HG03460 (cell line): Measurements from ENCODE around the gene UNC93B1.
"Not testable (repeated sequence)": the region's sequence is repeated elsewhere in the genome, so short reads cannot be mapped to it uniquely, and the experiment has no call there.

Experiments used
- ATAC-seq: cut with Tn5 transposase; IDR thresholded peaks from one replicate; pipeline ENCODE4 v1.9.1; 2021; ENCODE audit not compliant: unreplicated experiment

Gene UNC93B1

DNA sequence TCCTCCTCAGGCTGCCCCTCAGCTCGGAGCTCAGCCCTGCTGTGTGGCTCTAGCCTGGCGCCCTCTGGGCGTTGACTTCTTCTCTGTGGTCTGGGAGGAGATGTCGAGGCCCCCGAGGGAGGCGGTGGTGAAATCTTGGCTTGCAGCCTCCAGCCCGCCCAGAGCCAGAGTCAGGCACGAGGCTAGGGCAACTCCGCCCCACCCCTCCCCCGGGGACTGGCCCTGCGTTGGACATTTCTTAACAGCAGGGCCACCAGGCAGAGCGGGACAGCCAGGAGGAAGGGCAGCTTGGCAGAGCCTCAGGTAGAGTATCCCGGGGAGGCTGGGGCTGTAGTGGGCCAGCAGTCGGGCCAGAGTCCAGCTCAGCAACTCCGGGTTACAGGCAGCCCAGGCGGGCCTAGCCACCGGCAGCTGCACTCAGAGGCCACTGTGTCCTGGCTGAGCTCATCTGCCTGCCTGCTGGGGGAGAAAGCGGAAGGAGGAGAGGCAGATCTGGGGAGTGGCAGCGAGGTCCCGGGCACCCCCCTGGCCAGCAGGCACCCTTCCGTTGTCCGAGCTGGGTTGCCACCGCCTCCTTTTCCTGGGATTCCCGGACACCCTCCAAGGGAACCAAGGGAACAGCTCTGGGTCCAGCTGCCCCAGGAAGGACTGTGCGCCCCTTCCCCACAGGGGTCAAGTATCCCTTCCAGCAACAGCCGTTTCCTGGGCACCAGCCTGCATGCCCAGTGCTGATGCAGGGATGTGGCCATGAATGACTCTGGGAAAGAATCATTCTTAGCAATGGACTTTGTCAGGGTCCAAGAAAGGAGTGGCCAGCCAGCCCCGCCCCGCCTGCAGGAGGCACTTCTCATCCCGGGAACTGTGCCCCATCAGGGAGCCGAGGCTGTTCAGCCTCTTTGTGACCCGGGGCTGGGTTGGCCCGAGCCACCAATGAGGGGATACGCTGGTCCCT is 6.5 kb upstream of the UNC93B1 start, which contains the start of gene ALDH3B1:
ALDH3B1 (plus strand) TSS at position 238 of the 952 bp plus-strand sequence. CDS start 4,971 bp downstream, outside the sequence.
- no peak for ATAC-seq

DNA sequence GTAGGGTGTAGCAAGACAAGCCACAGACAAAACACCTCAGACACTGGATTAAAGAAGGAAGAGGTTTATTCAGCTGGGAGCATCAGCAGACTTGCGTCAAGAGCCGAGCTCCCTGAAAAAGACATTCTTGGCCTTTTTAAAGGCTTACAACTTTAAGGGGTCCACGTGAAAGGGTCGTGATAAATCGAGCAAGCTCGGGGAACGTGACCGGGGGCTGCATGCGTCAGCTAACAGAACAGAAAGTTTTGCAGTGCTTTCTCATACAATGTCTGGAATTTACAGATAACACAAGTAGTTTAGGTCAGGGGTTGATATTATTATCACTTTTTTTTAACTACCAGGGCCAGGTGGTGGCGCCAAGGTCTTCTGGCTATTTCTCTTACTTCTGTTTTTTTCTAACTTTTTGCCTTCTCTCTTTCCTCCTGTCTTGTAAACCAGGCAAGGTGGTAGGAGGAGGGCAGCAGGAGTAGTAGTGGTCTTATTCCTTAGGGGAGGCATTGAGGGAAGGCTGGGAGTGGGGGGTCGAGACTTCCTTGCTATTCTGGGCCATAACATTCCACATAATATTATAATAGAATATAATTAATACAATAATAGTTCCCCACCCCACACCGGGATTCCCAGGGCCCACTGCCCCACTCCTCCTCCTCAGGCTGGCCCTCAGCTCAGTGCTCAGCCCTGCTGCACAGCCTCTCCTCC is 5.6 kb upstream of the UNC93B1 start:
- ATAC-seq: no peak

DNA sequence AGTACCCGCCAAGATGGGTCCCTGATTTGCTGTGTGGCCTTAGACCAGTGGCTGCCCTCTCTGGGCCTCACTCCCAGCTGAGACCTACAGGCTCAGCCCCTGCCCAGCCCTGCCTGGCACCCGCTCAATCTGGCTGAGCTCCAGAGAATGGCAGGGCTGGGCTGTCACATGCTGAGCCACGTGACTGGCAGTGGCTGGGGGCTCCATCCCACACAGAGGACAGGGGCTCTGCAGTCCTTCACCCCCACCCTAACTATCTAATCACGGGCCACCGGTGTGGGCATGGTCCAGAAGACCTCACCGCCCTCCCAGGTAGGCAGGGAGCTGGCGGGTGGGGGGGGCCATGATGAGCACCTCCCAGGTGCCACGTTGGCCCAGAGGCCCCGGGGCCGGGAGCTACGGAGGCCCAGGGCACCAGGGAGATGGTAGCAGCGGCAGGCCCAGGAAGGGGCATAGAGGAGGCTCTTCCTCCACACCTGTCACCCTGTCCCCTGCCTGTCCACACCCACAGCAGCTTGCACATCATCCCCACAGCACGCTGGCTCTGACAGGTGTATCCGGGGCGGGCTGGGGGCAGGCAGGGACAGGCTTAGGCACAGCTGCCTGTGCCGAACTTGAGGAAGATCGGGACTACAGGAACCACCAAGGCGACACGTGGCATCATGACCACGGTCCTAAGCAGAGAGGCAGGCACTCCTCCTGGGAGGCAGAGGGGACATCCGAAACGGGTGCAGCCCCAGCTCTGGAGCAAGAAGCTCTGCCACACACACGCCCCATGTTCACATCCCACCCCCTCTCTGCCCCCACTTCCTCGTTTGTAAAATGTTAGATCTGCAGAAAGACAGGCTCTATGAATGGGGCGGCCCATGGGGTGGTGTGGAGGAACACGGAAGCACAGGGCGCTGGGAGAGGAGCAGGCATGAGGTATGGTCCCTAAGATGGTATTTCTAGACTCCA is 4.8 kb upstream of the UNC93B1 start:
- no peak for ATAC-seq

DNA sequence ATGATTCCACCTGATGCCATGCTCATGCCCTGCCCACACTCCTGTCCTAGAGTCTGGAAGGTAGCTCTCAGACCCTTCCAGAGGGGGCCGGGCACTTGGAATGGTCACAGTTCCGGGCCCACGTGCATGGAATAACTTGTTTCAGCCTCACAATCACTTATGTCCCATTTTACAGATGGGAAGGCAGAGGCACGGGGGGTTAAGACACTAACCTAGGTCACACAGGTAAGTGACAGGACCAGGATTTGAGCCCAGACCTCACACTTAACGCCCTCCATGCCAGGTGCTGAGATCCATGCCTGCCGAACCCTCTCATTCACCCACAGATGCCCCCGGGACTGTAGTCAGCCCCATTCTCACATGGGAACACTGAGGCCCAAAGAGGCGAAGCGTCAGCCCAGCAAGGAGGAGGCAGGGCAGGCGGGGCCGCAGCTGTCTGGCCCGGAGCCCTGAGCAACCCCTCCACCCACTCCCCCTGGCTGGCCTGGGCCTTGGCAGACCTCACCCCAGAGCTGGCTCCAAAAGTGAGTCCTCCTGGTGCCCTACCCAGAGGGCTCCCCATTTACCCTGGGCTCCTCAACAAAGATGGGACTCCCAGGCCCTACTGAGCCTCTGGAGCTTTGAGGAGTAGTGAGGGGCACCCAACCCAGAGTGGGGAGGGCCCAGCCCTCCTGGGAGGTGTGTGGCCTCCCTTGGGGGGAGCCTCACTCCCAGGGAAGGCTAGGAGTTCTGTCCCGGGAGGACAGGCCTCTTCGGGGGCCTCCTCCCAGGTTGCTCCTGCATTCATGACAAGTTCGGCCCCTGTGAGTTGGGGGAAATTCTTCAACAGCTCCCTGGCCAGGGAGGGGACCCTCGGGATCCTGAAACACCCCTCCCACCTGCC is 3.8 kb upstream of the UNC93B1 start:
- no peak for ATAC-seq

DNA sequence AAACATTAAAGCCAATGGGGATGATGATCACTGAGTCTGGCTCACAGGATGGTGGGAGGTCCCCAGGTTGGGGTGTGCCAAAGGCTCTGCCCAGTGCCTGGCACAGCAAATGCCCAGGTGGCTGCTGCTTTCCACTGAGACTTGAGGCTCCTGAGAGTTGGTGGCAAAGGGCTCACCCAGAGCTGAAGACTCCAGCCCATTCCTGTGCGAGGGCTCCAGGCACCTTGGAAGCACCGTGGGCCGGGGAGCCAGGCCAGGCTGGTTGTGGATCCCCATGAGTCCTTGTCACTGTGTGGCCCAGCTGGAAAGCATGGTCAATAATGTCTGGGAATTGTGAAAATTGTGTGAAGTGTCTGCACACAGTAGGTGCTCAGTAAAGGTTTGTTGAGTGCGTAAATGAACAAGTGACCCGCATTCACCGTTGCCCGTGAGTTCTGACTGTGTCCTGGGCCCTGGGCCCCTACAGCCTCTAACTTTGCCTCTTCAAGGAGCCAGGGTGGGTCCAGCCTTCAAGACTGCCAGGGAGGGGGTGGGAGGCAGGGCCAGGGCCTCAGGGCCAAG is 2.8 kb upstream of the UNC93B1 start:
- ATAC-seq: no peak

DNA sequence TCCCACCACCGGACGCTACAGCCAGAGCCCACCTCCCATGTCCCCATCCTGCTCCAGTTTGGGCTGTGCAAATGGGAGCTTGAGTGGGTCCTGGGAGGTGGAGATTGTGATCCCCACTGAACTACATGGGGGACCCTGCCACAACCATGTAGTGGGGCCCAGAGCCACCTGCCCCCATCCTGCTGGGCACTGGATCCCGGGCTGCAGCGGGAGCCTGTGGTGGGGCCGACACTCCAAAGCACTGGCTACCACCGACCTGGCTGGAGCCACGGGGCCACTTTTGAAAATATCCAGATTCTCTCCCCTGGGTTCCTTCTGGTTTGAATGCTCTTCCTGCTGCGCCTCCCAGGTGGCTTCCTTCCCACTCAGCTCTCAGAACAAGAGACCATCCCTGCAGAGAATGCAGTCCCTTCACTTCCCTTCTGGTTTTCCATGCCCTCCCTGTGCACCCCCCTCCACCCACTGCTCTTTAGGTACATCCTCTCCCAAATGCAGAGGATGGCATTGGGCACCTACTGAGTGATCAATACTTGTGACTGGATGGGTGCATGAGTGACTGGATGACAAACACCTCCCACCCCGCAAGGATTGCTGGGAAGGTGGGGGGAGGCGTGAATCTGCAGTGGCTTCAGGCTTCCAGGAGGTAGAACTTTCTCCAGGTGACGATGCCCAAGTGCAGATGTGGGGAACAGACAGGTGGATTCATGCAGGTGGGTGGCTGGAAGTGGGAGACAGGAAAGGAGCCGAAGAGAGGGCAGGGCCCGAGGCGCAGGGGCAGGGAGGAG is 846 bp upstream of the UNC93B1 start:
- ATAC-seq: no peak

DNA sequence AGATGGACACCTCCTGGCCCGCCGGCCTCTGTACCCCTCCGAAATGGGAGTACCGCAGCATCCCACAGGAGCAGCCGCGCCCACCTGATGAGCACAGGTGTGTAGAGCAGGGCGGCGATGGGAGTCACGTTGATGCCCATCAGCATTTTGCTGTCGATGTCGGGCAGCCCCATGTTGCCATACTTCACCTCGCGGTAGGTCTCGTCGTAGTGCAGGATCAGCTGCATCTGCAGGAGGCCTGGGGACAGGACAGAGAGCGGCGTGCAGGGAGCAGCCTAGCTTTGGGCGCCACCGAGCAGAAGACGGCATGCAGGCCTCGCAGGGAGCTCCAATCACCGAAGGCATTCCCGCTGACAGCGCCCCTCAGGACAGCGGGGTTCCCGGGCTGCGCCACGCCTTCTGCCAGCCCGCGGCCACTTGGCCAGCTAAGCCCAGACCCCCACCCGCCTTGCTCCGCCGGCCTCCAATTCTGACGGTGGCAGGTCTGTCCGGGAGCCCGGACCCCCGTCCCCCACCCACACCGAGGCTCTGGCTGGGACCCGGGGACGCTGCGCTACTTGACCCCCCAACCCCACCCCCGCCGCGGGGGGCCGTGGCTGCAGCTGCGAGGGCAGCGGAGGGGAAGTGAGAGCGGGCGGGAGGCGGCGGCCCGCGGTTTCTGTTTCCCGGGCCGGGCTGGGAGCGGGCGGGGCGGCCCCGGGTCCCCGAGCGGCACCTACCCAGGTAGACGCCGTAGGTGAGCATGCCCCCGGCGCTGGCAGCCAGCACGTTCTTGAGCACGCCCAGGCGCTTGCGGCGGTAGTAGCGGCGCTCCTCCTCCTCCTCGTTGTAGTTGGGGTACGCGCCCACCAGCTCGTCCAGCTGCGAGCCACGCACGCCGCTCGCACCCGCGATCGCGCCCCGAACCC is 705 bp downstream of the UNC93B1 start:
- peak; percentile 47 for ATAC-seq

DNA sequence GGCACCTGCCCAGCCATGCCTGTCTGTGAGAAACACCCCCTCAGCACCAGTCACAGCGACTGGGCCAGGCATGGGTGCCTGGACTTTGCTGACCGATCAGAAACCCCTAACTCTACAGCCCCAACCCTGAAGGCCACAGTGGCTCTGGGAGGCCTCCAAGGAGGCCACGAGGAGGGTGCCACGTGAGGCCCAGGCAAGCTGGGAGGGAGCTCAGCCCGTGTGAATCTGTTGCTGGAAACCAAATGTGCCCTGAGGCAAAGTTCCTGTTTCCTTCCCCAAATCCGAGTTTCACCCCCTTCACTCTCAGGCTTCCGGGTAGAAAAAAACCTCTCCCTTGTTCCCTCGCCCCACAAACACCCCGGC is 1.3 kb downstream of the UNC93B1 start:
- ATAC-seq: peak; percentile 24

DNA sequence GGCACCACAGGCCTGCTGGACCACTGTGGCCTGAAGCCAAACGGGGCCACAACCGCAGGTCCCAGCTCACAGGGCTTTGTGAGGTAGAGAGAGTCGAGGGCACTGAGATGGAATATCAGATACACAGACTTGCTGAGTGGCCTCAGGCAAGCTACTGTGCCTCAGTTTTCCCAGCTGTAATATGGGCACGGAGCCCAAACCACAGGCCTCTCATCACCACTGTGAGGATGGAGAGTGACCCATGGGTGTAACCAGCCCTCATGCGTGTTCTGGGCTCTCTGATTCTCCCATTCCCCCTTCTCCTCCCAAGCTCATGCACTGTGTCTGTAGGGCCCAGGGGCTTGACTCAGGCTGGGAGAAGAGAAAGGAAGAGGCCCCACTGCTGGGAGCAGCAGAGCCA is 4.2 kb downstream of the UNC93B1 start:
- no peak for ATAC-seq

DNA sequence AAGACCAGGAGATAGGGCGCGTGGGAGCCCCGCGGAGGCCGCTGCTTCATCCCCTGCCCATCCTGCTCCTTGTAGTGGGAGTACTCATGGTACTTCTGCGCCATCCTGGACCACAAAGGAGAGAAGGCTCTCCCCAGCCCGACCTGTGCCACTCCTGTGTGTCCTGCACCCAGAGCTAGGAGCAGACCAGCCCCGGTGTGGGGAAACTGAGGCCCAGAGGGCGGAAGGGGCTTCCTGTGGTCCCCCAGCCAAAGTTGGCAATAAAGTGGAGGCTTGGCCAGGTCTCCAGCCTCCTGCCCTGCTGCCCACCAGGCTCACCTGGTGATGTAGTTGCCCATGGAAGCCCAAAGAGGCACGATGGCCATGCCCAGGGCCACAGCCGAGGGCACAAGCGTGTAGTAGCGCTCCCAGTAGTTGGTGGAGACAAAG is 4.7 kb downstream of the UNC93B1 start:
- no peak for ATAC-seq

DNA sequence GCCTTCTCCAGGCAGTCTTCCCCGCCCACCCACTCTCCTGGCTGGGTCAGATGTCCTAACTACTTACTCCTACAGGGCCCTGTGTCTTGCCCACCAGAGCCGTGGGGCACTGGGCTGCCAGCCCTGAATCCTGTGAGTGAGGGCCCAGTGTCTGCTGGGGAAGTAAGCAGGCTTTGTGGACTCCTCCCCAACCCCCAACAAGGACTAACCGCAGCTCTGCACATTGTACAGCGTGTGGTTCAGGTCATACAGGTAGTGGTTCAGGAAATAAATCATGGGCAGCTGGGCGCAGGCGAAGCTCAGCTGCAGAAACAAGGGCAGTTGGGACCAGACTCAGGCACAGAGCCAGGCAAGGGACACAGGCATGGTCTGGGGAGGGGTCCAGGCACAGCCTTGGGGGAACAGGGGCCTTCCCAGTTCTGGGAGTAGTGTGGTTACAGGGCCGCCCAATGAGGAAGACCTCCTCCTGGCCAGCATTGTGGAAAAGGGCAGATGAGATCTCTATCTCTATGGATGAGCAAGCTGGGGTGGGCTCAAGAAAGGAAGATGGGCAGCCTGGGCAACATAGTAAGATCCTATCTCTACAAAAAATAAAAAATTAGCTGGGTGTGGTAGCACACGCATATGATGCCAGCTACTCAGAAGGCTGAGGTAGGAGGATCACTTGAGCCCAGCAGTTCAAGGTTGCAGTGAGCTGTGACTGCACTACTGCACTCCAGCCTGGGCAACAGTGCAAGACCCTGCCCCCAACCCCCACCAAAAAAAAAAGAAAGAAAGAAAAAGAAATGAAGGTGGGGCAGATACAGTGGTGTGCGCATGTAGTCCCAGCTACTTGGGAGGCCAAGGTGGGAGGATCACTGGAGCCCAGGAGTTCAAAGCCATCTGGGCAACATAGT is 5.5 kb downstream of the UNC93B1 start:
- ATAC-seq: no peak

DNA sequence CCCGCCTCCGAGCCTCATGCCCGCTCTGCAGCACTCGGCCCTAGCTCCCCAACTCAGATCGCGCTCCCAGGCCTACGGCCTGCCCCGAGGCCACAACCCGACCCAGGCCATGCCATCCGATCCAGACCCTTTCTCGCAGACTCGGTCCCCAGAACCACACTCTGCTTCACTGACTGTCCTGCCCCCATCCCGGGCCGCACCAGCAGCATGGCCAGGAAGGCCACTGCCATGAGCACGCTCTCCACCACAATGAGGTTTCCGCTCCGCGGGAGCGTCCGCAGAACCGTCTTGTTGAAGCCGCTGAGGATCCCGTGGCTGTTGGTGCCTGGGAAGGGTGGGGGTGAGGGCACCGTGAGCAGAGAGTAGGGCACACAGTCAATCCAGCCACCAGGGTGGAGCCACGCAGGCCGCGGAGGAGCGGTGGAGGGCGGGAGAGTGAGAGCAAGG is 6.4 kb downstream of the UNC93B1 start:
- no peak for ATAC-seq

DNA sequence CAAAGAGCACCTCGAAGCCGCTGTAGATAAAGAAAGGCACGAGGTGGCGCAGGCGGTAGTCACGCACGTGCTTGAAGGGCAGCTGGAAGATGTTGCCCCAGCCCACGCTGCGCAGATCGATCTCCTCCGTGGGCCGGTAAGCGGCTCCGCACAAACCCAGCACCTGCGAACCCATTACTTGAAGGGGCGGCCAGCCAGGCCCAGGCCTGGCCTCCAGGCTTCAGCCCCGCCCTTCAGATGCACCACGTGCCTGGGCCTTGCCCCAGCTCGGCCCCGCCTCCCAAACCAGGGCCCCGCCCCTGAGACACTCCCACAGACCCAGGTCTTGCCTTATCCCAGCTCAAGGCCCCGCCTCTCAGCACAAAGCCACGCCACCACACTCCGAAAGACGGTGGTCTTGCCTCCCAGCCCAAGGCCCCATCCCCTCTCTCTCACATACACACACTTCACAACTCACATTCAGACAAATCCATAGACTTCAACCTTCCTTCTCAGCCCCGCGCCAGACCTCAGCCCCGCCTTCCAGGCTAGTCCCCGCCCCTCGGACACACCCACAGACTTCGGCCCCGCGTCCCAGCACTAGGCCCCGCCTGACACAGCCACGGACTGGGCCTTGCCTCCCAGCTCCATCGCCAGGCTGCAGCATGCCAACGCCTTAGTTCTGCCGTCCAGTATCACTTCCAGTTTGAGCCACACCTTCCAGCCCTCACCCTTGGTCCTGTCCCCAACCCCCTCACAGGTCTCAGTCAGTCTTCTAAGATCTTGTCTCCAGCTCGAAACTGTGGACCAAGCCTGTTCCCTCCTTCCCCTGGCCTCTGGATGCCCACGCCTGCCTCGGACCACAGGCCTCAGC is 7.0 kb downstream of the UNC93B1 start:
- ATAC-seq: no peak

DNA sequence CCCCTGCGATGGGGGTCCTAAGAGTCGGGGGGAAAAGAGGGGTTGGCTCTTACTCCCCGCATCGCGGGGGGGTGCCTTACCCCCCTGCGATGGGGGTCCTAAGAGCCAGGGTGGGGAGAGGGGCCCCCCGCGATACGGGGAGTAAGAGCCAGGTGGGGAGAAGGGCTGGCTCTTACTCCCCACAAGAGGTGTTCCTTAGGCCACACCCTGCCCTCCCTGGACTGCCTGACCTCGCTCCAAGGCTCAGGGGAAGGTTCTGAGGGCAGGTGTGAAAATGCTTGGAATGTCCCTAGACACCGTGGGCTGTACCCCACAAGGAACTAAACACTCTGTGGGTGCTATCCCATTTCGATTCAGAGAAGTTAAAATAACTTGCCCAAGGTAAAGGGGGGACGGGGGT is 7.8 kb downstream of the UNC93B1 start:
- ATAC-seq: no peak

DNA sequence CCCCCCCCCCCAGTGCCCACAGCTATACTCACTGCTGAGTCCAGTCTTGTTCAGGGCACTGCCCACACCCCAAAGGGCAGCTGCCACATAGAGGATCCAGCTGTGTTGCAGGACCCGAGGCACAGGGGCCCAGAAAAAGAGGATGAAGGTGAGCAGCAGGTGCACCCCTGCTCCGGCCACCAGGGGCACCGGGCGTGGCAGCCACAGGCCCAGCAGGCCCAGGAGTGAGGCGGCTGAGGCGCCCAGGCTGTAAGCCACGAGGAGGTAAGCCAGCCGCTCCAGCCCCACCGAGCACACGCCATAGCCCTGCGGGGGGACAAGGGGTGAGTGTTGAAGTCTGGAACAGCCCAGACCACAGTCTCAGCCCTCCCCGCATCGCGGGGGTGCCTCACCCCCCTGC is 8.3 kb downstream of the UNC93B1 start:
- ATAC-seq: not testable (repeated sequence)

DNA sequence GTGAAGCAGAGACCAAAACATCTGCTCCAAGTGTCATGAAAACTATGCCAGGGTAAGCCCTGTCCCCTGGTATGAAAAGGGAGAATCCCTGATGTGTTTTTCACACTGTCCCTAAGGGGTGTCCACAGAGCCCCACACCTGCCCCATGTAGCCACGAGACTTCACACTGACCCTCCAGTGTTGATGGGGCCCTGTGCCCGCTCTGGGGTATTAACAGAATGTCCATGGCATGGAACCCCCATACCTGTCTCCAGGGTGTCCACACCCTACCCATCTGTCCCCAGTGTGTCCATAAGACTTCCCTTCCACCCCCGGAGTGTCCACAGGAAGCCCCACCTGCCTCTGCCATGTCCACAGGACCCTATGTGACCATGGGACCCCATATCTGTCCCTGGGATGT is 8.8 kb downstream of the UNC93B1 start:
- ATAC-seq: not testable (repeated sequence)
